ENCODE measurements around the gene TRPM4. TPM values are rescaled to one million over a fixed set of nuclear protein-coding genes. Genes with fewer than 3 reads are reported as not detected.

TRPM4 gene
- total and polyA plus RNA-seq, 2 of the 8 experiments (the other 6 are each of a cell fraction or from before 2014, with no cell fraction given) = 11.3 to 13.3 TPM

- CTCF ChIA-PET (ENCODE audit: partially characterized antibody) = interaction anchor here (0.8 to 2.8 kb wide), 9 partner anchors 9 to 225 kb away, joined by 3 to 11 read pairs (median 3); no protein-coding TSS in a partner anchor
- H2AFZ ChIP-seq (ENCODE audit: low read length) = no peak overlapping the region
- H4K91ac ChIP-seq (replicated peaks; ENCODE audit: insufficient read length, low read length) = no peak overlapping the region
- no peak overlapping the region for H2AK5ac ChIP-seq (ENCODE audit: low read depth, low read length)
- no peak overlapping the region for H4K5ac ChIP-seq (ENCODE audit: insufficient read length, low read depth, low read length)
- no peaks in the 10 kb centered on the region for H3K23me2 ChIP-seq (ENCODE audit: low read depth, low read length)
- no peaks in the 10 kb centered on the region for H3K79me1 ChIP-seq (ENCODE audit: low read depth, low read length)
- H3K4me2 ChIP-seq (ENCODE audit: insufficient read depth in 1 of 2, low read depth in 2 of 2, low read length in 2 of 2) = no peak overlapping the region
- no peak overlapping the region for H2BK12ac ChIP-seq (ENCODE audit: low read depth, low read length)
- H4K8ac ChIP-seq (ENCODE audit: extremely low read depth, insufficient read depth, low read length) = no peak overlapping the region
- H3K9me3 ChIP-seq (ENCODE audit: insufficient read depth in 2 of 2, low read depth in 1 of 2, low read length in 1 of 2) = no peaks in the 10 kb centered on the region
- DNase-seq (ENCODE audit: low read depth in 1 of 2, low spot score in 2 of 2) (no peak), FAIRE-seq (no peak)
- H3K23ac ChIP-seq (ENCODE audit: insufficient read length) = no peak overlapping the region
- H3K27me3 ChIP-seq (replicated peaks in 1 of 4; ENCODE audit: control insufficient read depth in 3 of 4, extremely low read depth in 1 of 4, insufficient read depth in 3 of 4, low read length in 3 of 4) = no peaks in the 10 kb centered on the region
- no peak overlapping the region for H3K9ac ChIP-seq (replicated peaks in 1 of 4; ENCODE audit: extremely low read depth in 1 of 4, low read depth in 3 of 4, low read length in 3 of 4)
- H3K36me3 ChIP-seq (ENCODE audit: control insufficient read depth in 2 of 4, insufficient read depth in 4 of 4, low read length in 3 of 4) = no peaks in the 10 kb centered on the region
- H2BK20ac ChIP-seq (ENCODE audit: low read length) = no peak overlapping the region
- H3K56ac ChIP-seq (replicated peaks; ENCODE audit: insufficient read length, low read depth, low read length) = no peak overlapping the region
- H2BK15ac ChIP-seq (ENCODE audit: low read length) = no peak overlapping the region
- no peak overlapping the region for H3K14ac ChIP-seq (ENCODE audit: insufficient read length)
- H3K18ac ChIP-seq (ENCODE audit: extremely low read depth, low read length) = no peak overlapping the region
- H3K4me3 ChIP-seq (ENCODE audit: extremely low read depth in 1 of 4, insufficient read depth in 2 of 4, low read depth in 3 of 4, low read length in 4 of 4) = no peak overlapping the region
- no peak overlapping the region for H3K27ac ChIP-seq (ENCODE audit: low read depth, low read length)
- no peak overlapping the region for H2BK120ac ChIP-seq (replicated peaks; ENCODE audit: low read depth, low read length)
- H3K79me2 ChIP-seq (ENCODE audit: control insufficient read depth in 1 of 2, insufficient read depth in 2 of 2, low read length in 2 of 2) = no peaks in the 10 kb centered on the region
- WGBS, 2 experiments (ENCODE audit: extremely low coverage in 1 of 2, insufficient coverage in 1 of 2, insufficient read length in 1 of 2, insufficient replicate concordance in 2 of 2, low coverage in 1 of 2, low lambda C conversion rate in 2 of 2, missing lambda C conversion rate in 1 of 2) = 91% methylated on average over 4 of the region's 4 CpGs; no CpG with 5 or more reads in 1 of the 2 experiments
- no peak overlapping the region for H3K4ac ChIP-seq (replicated peaks; ENCODE audit: insufficient read length, low read depth, low read length)
- no peak overlapping the region for H2BK5ac ChIP-seq (ENCODE audit: low read depth, low read length)
- POLR2A ChIA-PET (ENCODE audit: partially characterized antibody) = interaction anchor here (1.2 kb wide), 1 partner anchor 9 kb away, joined by 4 read pairs; no protein-coding TSS in a partner anchor
- no peaks in the 10 kb centered on the region; a peak in 1 of 7 replicates for H3K4me1 ChIP-seq (replicated peaks in 1 of 4; ENCODE audit: control insufficient read depth in 3 of 4, insufficient read depth in 4 of 4, low read length in 3 of 4)
- no peaks in the 10 kb centered on the region for H4K20me1 ChIP-seq (replicated peaks in 1 of 2; ENCODE audit: control insufficient read depth in 1 of 2, insufficient read depth in 2 of 2, low read length in 2 of 2)
- no peak for TF ChIP-seq RXRA (IDR thresholded peaks at IDR 0.05; ENCODE audit: insufficient read depth, low read depth, low read length)
- no peak for TF ChIP-seq NANOG (IDR thresholded peaks at IDR 0.05; ENCODE audit: insufficient read depth, low read depth, low read length, poor library complexity, severe bottlenecking)
- no peak for TF ChIP-seq PHF8 (conservative IDR thresholded peaks at IDR 0.05; ENCODE audit: low read depth, low read length)
- TF ChIP-seq SIN3A (conservative IDR thresholded peaks at IDR 0.05 in 1 of 2, IDR thresholded peaks at IDR 0.05 in 1 of 2; ENCODE audit: low read depth in 1 of 2, low read length in 2 of 2) = no peak
- TF ChIP-seq CREB1 (IDR thresholded peaks at IDR 0.05) = no peak
- TF ChIP-seq ZNF274 (IDR thresholded peaks at IDR 0.05; ENCODE audit: borderline replicate concordance, extremely low read depth, low read length) = no peak
- TF ChIP-seq CTBP2 (IDR thresholded peaks at IDR 0.05; ENCODE audit: borderline replicate concordance, insufficient read depth, insufficient read length, low read length) = no peak
- TF ChIP-seq SAP30 (IDR thresholded peaks at IDR 0.05; ENCODE audit: insufficient read depth, insufficient replicate concordance, low read length) = no peak
- TF ChIP-seq SP4 (IDR thresholded peaks at IDR 0.05; ENCODE audit: low read length) = no peak
- TF ChIP-seq, protein P1, sequence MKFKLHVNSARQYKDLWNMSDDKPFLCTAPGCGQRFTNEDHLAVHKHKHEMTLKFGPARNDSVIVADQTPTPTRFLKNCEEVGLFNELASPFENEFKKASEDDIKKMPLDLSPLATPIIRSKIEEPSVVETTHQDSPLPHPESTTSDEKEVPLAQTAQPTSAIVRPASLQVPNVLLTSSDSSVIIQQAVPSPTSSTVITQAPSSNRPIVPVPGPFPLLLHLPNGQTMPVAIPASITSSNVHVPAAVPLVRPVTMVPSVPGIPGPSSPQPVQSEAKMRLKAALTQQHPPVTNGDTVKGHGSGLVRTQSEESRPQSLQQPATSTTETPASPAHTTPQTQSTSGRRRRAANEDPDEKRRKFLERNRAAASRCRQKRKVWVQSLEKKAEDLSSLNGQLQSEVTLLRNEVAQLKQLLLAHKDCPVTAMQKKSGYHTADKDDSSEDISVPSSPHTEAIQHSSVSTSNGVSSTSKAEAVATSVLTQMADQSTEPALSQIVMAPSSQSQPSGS (IDR thresholded peaks at IDR 0.05; ENCODE audit: low read length) = no peak
- no peak for TF ChIP-seq POLR2A (IDR thresholded peaks at IDR 0.05; ENCODE audit: control extremely low read depth in 1 of 2, low read depth in 2 of 2, low read length in 2 of 2)
- TF ChIP-seq GTF2F1 (IDR thresholded peaks at IDR 0.05; ENCODE audit: borderline replicate concordance, low read depth, low read length) = no peak
Observed at GRCh38 chr19:49222528-49222927, 64.9 kb downstream of the TRPM4 start.
